HepG2 (cell line): Measurements from ENCODE around the gene TPST2. TPM values are rescaled to one million over a fixed set of nuclear protein-coding genes. Genes with fewer than 3 reads are reported as not detected.

ENCODE experiments used
- BORCS8-MEF2B ChIP-seq: sonication (generic); formaldehyde crosslinking; IDR thresholded peaks from 2 replicates; pipeline ENCODE4 v1.8.0; 2022; ENCODE audit warnings: mild to moderate bottlenecking, missing genetic modification reagents
- CERS6 ChIP-seq: sonication (generic); formaldehyde crosslinking; IDR thresholded peaks from 2 replicates; pipeline ENCODE4 v1.5.0; 2020; ENCODE audit warnings: missing genetic modification reagents
- FOSL2 ChIP-seq: sonication (generic); formaldehyde crosslinking; IDR thresholded peaks from 2 replicates; pipeline ENCODE4 v1.4.0; 2020; ENCODE audit warnings: missing genetic modification reagents
- KDM1A ChIP-seq: IDR thresholded peaks from 2 replicates; pipeline ENCODE4 v1.6.1; 2016; ENCODE audit warnings: missing compliant biosample characterization
- PRMT3 ChIP-seq: sonication (generic); formaldehyde crosslinking; IDR thresholded peaks from 2 replicates; pipeline ENCODE4 v1.8.1; 2022; ENCODE audit warnings: low read depth, mild to moderate bottlenecking, moderate library complexity, missing genetic modification reagents, borderline replicate concordance
- UBTF ChIP-seq: sonication (generic); formaldehyde crosslinking; IDR thresholded peaks from 2 replicates; pipeline ENCODE4 v1.4.0; 2020; ENCODE audit warnings: mild to moderate bottlenecking, missing genetic modification reagents
- XBP1 ChIP-seq: sonication (generic); formaldehyde crosslinking; IDR thresholded peaks from 2 replicates; pipeline ENCODE4 v1.5.0; 2020; ENCODE audit warnings: missing genetic modification reagents
- ZNF318 ChIP-seq: sonication (generic); formaldehyde crosslinking; IDR thresholded peaks from 2 replicates; pipeline ENCODE4 v1.4.0; 2020; ENCODE audit warnings: mild to moderate bottlenecking, missing genetic modification reagents
- ZNF609 ChIP-seq: sonication (generic); formaldehyde crosslinking; IDR thresholded peaks from 2 replicates; pipeline ENCODE4 v1.4.0; 2020; ENCODE audit warnings: mild to moderate bottlenecking, missing genetic modification reagents, borderline replicate concordance
- ZNF792 ChIP-seq: IDR thresholded peaks from 2 replicates; pipeline ENCODE4 v1.6.1; 2016
- ZSCAN21 ChIP-seq: sonication (generic); formaldehyde crosslinking; IDR thresholded peaks from 2 replicates; pipeline ENCODE4 v1.8.0; 2022; ENCODE audit warnings: mild to moderate bottlenecking, missing genetic modification reagents, moderate library complexity, borderline replicate concordance
- polyA plus RNA-seq, 8 experiments: library from polyadenylated mRNA; depleted of rRNA in 3 of 8; stranded (reverse) in 7 of 8; unstranded in 1 of 8; fragments of >200 nt; fragmentation: Illumina TruSeq in 4 of 8; extraction: Trizol in 4 of 8; gene quantifications; 2 replicates each; pipeline versions ENCODE4 v1.2.1 to v1.2.3, GENCODE V29; 2011 to 2016; ENCODE audit warnings: low read depth in 4 of 8, missing spikeins in 1 of 8, mixed read lengths in 1 of 8; ENCODE audit not compliant: insufficient read depth in 1 of 8
- total RNA-seq, 5 experiments: library from RNA; depleted of rRNA; stranded (reverse); fragments of >200 nt; fragmentation: Illumina TruSeq; extraction: Trizol; gene quantifications; 2 replicates each; pipeline ENCODE4 v1.2.3, GENCODE V29; 2016; ENCODE audit warnings: low read depth in 1 of 5

TPST2 gene
- total and polyA plus RNA-seq, 2 of the 13 experiments (the other 11 are each of a cell fraction or from before 2014, with no cell fraction given): 15.2 to 23.8 TPM

GRCh38 chr22:26483439-26484359 lies 106.2 kb downstream of the TPST2 start, which contains the start of the genes HPS4 and SRRD (continued):
- TF ChIP-seq ZNF318 (no peak), ZSCAN21 (CRISPR knock-in tag) (peak; percentile 65; the same call in 1 of the 2 replicates), KDM1A (CRISPR knock-in tag) (peak; percentile 98), XBP1 (CRISPR knock-in tag) (no peak), PRMT3 (no peak), FOSL2 (CRISPR knock-in tag) (peak; percentile 54), UBTF (CRISPR knock-in tag) (peak; percentile 83), ZNF792 (CRISPR knock-in tag) (peak; percentile 62; the same call in 1 of the 2 replicates), CERS6 (no peak), BORCS8-MEF2B (peak; percentile 75; the same call in 1 of the 2 replicates), ZNF609 (0 out of 2 replicates have a peak, but pooled peaks have one; percentile 34)
